ELF-1 (cell line): ENCODE data around the gene FBXW8.
A peak's percentile ranks its signal among the peaks of the same experiment; 100 is the strongest.

Experiments used
- DNase-seq: peaks from one replicate; pipeline ENCODE4 v3.0.0-alpha.2; 2016; ENCODE audit warnings: low read depth, low spot score

The FBXW8 gene

DNA sequence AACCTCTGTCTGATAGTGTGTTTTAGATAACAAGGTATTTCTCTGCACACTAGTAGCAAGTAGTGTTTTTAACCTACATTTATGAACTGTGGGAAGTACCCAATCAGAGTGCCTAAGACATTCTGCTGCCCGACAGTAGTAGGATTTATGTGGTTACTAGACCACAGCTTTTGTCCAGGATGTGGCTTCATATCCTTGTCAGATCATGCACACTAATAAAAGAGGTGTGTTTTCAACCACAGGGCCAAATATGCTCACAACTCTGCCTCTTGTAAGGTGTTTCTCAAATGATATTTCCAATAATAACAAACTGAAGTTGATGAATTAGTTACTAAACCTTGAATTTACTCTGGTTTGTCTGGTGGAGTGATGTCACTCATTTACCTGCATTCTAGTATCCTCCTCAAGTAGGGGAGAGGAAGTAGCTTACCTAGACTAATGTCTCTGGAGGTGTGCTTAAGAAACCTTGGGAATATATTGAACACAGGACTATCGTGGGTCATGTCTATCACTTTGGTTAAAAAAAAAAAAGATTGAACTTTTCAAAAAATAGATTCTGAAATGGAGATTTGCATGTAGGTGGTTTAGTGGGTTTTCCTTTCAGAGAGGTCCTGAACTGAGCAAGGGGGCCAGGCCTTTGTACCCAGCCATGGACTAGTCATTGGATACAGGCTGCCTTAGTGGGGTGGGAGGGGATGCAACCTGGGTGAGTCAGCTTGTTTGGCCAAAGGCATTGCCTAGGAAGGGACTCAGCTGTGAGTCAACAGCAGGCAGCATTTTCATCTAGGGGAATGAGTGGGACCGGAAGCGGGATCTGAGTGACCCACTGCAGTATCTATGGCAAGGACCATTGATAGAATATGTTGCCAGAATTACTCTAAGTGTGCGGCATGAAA is 14.1 kb downstream of the FBXW8 start:
- peak; percentile 49 for DNase-seq

DNA sequence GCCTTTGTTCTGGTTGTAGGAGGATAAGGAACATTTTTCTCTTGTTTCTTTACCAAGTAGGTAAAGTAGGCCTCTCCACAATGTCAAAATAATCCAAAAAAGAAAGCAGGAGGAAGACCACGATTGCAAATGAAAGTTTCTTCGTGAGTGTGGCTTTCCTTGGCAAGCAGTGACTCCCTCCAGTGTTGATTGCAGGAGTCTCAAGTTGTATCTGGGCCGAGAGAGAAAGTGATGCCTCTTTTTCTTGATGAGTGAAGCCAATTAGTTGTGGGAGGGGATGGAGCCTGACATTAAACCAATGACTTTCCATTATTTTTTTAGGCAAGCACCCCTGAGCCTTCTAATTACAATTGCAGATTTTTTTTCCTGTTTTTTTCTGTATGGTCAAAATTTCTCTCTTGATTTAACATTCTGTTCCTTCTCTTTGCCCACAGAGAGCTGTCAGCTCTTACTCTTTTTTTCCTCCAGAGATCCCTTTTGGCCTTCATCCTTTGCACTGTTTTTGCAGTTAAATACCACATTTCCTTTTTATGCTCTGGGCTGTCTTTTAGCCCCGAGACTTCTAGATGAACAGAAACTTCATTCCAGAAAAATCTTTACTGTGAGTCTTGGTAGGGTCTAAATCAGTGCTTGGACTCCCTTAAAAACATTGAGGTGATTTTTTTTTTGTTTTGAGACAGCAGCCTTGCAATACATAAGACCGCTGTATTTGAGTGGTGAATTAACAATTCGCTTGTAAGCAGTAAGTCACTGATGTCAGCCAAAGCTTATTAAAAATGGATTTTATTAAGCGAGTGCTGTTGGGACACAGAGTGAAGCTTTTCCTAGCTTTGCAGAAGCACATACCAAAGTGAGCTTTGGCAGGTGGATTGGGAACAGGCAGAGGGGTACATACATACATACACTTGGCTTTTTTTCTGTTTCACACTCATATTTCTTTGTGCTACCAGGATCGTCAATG is 15.8 kb downstream of the FBXW8 start:
- no peak for DNase-seq

DNA sequence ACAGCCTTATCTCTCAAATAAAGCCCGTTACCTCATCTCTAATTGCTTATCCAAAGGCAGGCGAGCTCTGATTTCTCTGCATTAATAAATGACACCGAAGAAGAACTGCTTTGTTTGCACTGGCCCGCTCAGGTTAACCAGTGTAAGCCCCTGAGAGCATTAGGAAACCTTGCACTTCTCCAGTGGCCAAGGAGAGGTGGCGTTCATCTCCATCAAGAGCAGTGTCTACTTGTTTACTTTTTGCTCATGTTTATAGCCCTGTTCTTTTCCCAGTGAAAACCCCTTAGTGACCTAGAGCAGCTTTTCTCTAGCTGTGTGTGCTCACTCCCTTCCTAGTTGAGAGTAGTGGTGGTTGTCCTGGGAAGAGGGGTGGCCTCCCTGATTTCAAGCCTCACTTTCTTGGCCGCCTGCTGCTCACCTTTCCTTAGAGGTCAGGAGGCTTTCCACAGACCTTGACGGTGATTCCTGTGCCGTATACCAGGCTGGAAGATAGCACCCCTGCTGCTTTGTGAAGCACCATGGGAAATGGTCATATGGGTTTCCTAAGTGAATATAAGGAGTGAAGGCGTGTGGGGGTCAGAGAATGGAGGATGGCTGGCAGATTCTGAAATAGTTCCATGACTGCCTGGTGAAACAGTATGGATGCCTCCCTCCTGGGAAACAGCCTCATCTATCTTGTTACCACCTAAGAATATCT is 16.6 kb downstream of the FBXW8 start:
- no peak for DNase-seq

DNA sequence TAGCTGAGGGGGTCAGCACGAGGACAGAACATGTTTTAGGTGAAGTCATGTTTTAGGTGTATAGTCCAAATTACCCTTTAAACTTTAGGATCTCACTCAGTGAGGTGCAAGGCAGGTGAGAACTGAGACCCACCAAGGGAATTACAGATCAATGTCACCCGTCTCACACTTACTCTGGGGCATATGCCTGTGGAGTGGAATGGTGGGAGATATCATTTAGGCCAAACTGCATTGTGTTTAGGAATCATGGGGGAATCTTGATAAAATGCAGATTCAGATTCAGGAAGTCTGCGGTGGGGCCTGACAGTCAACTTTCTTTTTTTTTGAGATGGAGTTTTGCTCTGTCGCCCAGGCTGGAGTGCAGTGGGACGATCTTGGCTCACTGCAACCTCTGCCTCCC is 17.8 kb downstream of the FBXW8 start:
- DNase-seq: no peak

DNA sequence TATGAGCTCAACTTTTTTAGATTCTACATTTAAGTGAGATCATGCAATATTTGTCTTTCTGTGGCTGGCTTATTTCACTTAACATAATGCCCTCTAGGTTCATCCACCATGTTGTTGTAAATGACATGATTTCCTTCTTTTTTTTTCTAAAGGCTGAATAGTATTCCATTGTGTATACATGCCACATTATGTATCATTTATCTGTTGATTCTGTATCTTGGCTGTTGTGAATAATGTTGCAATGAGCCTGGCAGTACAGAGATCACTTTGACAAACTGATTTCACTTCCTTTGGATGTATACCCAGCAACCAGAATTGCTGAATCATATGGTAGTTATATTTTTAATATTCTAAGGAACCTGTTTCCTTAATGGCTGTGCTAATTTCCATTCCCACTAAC is 19.1 kb downstream of the FBXW8 start:
- DNase-seq: no peak

DNA sequence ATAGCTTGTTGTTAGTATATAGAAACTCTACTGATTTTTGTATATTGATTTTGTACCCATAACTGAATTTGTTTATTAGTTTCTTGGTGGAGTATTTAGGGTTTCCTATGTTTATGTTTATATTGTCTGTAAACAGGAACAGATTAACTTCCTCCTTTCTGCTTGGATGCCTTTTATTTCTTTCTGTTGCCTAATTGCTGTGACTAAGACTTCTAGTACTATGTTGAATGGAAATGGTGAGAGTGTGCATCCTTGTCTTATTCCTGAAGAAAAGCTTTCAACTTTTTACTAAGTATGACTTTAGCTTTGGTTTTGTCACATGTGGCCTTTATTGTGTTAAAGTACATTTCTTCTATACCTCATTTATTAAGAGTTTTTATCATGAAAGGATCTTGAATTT is 20.9 kb downstream of the FBXW8 start:
- no peak for DNase-seq

DNA sequence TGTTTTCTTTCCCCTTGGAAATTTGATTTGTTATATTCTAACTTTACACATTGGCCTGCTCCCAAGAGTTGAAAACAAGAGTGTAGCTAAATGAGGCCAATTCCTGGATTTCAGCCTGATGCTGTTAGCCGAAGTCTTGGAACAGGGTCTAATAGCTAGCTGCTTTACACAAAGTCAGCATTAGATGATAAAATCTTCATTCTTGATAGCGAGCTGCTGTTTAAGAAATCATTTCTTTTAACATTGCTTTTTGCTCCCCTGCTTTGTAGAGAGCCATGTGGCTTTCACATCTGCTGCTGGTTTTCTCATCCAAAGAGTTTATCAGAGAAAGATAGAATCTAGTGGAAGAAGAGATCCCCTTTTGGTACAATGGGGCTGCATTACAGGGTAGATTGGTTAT is 22.3 kb downstream of the FBXW8 start:
- DNase-seq: no peak

DNA sequence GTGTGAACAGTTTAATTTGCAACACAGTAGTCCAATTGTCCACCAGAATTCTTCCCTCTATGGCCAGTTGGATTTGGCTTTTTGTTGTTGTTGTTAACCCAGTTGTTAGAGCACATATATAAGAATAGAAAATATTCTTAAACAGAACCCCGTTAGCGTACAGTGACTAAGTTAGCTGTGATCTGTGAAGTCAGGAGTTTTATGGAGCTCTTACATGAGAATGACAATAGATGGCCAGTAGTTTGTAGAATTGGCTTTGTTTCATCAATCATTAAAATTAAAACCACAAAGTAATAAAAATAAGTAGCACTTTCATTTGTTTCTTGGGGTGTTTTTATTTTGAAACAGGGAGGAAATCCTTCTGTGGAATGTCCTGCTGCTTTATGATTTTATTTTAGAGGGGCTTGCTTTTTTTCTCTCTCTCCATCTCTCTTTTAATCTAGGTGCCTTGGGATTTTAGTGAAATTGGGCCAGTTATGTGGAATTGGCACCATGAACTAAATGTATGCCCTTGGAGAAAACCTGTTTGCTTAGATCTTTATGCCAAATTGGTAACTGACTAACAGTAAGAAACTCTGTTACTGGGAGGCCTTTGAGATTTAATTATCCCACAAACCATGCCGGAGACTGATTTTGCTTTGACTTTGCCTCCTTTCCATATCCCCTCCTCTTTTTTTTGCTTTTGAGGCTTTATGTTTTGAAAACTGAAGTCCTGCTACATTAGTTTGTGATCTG is 22.9 kb downstream of the FBXW8 start:
- no peak for DNase-seq

DNA sequence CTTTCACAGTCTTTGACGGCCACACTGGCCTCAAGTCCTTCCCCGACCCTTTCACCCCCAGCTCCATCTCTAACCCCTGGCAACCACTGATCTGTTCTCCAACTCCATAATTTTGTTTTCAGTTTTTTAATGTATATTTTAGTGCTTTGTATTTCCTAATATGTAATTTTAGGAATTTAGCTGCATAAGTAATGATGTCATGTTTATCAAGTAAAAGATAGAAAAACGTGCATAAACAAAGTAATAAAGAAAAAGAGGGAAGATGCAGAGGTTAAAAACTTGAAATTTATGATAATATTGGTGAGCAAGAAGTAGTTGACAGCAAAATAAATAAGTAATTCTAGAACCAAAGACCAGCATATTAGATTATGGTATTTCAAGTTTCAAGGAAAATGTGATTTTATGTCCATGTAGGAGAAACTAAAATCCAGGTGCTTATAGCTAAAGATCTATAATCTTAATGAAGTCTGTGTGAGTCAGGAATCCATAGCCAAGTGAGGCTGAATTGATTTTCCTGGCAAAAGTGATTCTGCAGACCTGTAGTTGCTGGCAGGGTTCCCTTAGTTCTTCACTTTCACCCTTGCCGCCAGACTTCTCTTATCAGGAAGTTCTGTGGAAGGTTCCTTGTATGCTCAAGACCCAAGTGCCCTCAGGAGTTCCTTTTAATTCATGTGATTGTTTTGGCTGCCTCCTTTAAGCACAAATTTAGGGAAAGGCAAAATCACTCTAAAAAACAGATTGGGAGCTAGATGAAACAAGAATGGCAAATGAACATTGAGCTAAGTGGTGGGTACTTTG is 24.4 kb downstream of the FBXW8 start:
- DNase-seq: no peak

DNA sequence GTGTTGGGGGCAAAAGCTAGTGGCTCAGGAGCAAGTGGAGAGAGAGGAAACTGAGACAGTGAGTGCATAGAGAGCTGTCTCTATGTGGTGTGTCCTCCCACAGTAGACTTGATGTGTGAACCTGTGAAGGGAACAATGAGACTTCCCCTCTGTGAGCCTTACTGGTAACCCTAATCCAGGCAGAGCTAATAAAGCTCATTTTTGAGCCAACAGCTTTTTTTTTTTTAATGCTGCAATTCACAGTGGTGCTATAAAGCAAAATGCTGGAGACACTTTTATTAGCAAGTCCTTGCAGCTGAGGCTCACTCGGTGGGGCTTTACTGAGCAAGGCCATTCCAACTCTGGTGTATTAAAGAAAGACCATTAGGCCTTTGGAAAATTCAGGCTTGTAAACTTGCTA is 26.9 kb downstream of the FBXW8 start:
- no peak for DNase-seq

DNA sequence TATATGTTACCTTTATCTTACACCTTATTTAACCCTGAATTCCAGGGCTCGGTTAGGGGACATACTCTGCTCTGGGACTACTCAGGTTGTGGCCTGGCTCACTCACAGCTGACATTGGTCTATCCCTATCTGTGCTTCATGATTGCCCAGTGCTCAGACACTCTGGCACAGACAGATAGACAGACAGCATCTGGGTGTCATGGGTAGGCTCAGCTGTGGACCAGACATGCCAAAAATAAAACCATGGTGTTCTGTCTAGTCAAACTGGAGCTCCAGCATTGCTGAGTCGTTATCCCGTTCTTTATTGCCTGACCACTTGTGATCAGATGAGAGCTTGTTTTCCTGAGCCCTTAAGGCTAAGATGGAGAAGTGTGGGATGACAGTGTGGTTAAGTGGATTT is 29.0 kb downstream of the FBXW8 start:
- no peak for DNase-seq

DNA sequence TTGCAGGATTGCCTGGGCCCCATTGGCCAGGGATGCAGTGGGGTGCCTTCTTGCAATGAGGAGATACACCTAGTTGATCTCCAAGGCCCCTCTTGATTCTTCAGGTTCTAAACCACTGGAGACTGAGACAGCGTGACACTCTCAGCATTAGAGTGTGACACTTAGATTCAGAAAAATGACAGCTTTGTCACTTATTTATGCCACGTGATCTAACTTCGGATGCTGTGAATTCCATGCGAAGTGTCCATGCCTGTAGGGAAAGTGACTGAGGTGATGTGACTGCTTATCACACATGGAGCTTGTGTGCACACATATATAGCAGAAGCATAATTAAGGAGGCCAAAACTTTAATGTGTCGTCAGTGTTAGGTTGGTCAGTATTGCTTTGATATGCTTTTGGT is 30.4 kb downstream of the FBXW8 start:
- DNase-seq: no peak

DNA sequence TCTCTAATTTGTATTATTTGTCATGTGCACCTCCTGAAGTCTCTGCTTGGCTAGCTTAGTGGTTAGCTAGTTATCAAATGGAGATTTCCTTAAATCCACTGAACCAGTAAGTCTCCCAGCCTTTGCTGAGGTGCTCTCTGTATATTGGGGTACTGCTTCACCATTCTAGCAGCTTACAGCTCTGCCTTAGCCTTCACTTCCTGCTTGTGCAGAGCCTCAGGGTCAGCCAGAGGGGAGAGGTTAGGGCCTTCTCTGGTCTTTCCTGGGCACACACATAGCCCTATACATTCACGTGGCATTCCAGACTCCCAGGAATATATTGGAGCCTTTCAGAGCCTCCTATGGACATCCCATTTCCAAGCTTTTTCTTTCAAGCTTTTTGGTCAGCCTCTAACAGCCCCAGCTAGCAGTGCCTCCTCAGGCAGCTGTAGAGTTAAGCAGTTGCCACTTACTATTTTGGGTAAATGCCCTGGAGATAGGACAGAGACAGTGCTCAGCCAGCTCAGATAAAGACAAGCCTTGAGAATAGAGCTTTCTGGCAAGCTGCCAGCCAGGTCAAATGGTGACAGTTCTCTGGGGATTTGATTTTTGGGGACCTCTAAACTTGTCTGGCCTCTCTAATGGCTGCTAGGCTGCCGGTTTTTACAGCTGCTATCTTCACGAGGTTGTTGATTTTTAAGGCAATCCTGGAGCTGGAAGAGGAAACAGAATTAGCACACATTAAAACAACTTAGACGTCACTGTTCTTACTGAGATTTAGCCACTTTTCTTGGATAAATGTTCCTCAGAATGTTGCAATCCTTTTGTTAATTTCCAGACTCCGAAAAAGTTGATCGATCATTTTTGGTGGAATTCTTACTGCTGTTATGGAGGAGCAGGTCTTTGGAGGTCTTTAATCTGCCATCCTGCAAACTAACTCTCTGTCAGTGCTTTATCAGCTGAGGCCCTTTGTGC is 32.9 kb downstream of the FBXW8 start:
- DNase-seq: no peak

DNA sequence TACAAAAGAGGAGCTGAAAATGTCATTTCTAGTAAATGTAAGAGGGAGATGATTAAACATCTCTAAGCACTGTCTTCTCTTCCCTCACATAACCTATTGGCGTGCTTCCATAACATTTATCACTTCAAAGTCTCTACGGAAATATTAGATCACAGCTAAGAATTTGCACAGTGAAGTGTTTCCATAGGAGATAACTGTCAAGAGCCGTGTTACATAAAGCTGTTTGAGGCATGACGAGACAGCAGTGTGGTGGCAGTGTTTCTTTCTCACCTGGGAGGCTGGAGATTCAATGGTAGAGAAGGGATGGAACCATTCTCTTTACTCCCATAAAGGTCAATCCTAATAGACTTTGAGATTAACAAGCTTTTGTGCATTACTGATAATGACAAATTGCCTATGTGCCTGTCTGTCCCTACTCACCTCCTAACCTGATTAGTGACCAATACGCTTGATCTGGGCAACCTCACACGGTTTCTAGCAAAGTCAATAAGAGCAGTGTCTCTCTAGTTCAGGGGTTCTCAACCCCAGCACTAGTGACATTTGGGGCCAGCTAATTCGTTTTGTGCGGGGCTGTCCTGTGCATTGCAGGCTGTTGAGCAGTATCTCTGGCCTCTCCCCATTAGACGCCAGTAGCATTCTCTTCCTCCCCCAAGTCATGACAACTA is 35.3 kb downstream of the FBXW8 start:
- DNase-seq: no peak

DNA sequence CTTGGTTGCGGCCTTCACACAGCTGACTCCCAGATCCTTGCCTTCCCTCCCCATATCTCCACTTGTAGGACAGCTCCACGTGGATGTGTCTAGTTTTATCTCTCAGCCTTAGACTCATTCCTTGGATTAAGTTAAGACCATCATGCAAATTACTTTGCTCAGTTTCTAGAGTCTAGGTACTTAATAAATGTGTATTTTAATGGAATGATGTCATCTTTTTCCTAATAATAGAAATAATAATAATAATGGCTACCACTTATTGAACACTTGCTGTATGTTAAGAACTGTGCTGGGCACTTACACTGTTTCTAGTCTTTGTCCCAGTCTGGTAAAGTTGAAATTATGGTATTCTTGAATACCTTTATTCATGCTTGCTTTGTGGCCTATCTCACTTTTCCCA is 37.5 kb downstream of the FBXW8 start:
- DNase-seq: no peak

DNA sequence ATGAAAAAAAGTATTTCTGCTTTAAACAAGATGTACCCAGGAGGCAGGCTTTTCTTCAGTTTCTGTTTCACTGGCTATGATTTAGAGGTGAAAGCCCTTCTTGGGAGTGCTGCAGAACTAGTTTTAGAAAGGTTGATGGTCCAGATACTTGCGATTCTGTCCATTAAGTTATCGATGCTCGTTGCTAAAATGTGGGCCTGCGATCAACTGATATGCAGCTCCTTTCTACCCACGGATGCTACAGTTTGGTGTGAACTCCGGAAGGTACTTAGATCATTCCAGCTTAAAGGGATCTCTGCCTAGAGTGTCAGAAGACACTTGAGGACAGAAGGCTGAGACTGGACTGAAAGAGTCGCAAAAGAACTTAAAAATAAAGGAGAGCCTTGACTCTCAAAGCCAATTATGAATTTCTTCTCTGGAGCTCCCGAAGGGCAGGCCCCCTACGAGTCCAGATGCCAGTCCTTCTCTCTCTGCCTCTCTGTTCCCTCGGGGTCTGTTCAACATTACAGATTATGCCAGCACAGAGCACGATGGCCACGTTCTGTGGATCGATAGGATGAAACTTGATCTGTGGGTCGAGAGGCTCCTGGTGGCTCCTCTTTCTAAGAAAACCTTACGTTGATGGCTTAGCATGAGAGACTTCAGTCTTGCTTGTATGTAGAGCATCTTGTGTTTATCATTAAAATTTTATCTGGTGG is 40.0 kb downstream of the FBXW8 start:
- DNase-seq: no peak

DNA sequence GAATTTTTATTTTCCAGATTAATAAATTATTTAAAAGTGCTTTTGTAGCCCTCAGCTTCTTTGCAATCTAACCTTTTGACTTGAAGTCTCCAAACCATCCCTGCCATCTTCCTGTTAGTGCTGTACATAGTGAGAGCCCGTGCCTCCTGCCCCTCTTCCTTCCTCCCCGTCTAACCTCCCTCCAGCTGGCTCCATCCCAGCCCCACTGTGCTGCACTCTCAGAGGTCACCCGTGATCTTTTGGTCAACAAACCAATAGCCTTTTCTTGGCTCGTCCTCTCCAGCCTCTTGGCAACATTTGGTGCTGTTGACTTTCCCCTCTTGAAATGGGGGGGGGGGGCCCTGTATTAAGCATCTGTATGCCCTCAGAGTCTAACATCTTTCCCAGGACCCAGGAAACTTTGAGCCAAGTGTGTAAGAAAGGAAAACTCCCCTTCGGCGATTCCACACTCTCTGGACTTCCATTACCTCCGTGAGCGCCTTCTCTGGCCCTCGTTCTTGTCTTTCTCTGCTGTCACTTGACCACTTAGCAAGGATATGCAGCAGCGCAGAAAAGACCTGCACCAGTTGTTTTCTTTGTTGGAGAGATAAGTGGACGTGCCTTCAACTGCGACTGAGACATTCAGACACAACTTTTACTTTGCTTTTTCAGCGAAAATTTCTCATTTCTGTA is 44.1 kb downstream of the FBXW8 start:
- no peak for DNase-seq
